Activated T-cell treated with anti-CD3 and anti-CD28 coated beads, Interleukin-2, amount 50 U/mL, for 4 hours (primary cell): ENCODE data around the gene ITPR3. TPM values are rescaled to one million over a fixed set of nuclear protein-coding genes. Genes with fewer than 3 reads are reported as not detected.
A peak's percentile ranks its signal among the peaks of the same experiment; 100 is the strongest.

Experiments used
- ATAC-seq, 2 donors: fragments of 200-7000 bp; cut with Tn5 transposase; one replicate each; pipeline ENCODE4 v1.10.0; 2021
- DNase-seq: peaks from one replicate; pipeline ENCODE4 v3.0.0-alpha.2; 2020
- H3K27me3 Mint-ChIP-seq: one replicate; pipeline ENCODE4 v1.8.0; 2021; ENCODE audit warnings: low read depth, mixed read lengths
- H3K36me3 Mint-ChIP-seq: one replicate; pipeline ENCODE4 v1.8.0; 2022; ENCODE audit warnings: mixed read lengths; ENCODE audit not compliant: insufficient read depth
- H3K4me1 Mint-ChIP-seq: one replicate; pipeline ENCODE4 v1.8.0; 2021; ENCODE audit warnings: low read depth, mixed read lengths
- H3K4me3 Mint-ChIP-seq: one replicate; pipeline ENCODE4 v1.8.0; 2021; ENCODE audit warnings: mild to moderate bottlenecking, moderate library complexity, mixed read lengths
- H3K9me3 Mint-ChIP-seq: one replicate; pipeline ENCODE4 v1.8.0; 2021; ENCODE audit warnings: mixed read lengths
- total RNA-seq, 3 donors: library from RNA; stranded (reverse); gene quantifications; one replicate each; pipeline ENCODE4 v1.2.1, GENCODE V29; 2021

Gene ITPR3
- total RNA-seq, 3 donors from 2014 or later = 34.6 to 37.2 (median 35.5) TPM

DNA sequence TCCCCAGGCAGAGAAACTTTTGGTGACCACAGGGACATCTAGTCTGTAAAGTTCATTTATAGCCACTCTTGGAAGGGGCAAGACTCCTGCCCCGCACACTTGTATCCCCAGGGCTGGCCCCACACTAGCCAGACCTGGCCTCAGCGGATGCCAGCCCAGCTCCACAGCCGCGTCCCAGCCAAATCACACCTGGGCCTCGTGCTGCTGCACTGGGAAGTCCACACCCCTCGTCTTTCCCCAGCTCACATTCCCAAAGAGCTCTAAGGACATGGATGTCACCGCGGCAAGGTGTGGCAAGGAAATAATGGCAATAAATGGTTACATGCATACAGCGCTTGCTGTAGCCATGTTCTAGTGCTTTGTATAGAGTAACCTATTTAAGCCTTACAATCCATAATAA lies 117.0 kb downstream of the ITPR3 start:
- Mint-ChIP-seq H3K9me3 (no peaks in the 10 kb centered on the region), H3K27me3 (peaks cover 7% of the 10 kb centered on the region), H3K36me3 (no peaks in the 10 kb centered on the region), H3K4me1 (no peaks in the 10 kb centered on the region), H3K4me3 (no peak overlapping the region)
- no peak for ATAC-seq
- no peak for DNase-seq

DNA sequence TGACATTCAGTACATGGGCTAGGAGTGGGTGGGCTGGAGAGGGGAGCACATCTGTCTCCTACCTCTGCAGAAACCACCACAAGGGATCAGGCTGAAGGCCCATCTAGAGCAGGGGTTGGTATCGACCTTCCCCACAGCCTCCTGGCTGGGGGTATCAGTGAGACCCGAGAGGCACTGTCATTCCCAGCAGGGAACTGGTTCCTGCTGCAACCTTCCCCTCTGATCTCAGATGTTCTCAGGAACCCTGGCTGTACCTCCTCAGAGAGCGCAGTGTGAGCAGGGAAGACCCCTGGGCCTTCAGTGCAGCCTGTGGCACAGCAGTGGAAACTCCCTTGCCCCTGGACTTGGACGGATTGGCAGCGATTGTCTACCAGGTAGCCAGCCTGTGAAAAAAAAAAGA lies 117.8 kb downstream of the ITPR3 start:
- Mint-ChIP-seq H3K9me3 (no peaks in the 10 kb centered on the region), H3K4me1 (no peaks in the 10 kb centered on the region), H3K4me3 (no peak overlapping the region), H3K27me3 (peaks cover 7% of the 10 kb centered on the region), H3K36me3 (no peaks in the 10 kb centered on the region)
- ATAC-seq (no peak), DNase-seq (no peak)

DNA sequence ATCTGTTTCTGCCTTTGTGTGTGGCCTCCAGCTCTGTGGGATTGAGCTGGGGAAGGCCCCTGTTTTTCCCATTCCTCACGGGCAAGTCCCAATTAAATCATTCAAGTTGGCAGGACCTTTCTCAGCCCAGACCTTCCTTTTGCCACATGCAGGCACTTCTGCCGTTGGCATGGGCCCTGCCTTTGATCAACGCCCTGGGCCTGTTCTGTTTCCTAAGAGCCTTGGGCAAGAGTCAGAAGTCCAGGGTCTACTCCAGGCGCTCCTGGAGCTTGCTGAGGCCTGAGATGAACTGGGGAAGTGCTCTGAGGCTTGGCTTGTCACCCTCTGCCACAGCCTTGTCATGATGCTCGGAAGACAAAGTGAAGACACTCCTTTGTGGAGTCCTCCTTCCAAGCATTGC lies 118.4 kb downstream of the ITPR3 start:
- ATAC-seq = no peak
- DNase-seq = no peak
- peaks cover 4% of the 10 kb centered on the region for H3K4me1 Mint-ChIP-seq
- H3K27me3 Mint-ChIP-seq = peaks cover 7% of the 10 kb centered on the region
- no peaks in the 10 kb centered on the region for H3K36me3 Mint-ChIP-seq
- H3K4me3 Mint-ChIP-seq = no peak overlapping the region
- no peaks in the 10 kb centered on the region for H3K9me3 Mint-ChIP-seq

DNA sequence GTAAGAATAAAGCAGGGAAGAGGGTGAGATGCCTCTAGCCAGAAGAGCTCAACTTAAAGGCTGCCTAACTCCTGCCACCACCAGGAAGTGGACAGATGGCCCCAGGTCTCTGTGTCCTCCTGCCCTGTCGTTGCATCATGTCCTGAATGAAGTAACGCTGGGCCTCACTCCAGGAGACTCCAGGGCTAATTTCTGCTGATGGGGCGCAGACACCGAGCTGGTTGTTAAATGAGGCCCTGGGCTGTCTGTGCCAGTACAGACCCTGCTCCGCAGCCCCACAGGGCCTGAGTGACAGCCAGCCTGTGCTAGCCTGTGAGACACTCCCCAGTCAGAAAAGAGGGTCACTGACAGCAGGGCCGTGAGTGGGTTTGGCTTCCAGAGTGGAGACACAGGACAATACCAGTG lies 119.1 kb downstream of the ITPR3 start:
- Mint-ChIP-seq H3K4me3 (no peak overlapping the region), H3K4me1 (peaks cover 4% of the 10 kb centered on the region), H3K9me3 (no peaks in the 10 kb centered on the region), H3K27me3 (peaks cover 7% of the 10 kb centered on the region), H3K36me3 (no peaks in the 10 kb centered on the region)
- ATAC-seq (no peak), DNase-seq (no peak)

DNA sequence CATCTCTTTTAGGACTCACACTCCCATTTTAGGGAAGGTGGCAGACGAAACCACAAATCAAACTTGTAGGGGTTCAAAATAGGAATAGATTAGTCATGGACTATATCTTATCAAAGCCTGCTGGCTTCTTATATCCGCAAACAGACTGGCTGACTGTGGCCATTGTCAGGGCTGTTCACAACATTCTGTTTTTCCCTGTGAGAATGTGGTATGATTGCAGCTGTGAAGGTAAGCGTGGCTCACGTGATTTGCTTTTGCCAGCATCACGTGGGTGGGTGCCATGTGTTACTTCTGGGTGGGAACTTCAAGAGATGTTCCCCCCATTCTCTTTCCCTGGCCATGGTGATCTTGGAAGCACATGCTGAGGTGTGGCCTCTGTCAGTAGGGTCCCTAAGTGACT lies 119.7 kb downstream of the ITPR3 start:
- DNase-seq = no peak
- Mint-ChIP-seq H3K27me3 (peaks cover 7% of the 10 kb centered on the region), H3K9me3 (no peaks in the 10 kb centered on the region)

DNA sequence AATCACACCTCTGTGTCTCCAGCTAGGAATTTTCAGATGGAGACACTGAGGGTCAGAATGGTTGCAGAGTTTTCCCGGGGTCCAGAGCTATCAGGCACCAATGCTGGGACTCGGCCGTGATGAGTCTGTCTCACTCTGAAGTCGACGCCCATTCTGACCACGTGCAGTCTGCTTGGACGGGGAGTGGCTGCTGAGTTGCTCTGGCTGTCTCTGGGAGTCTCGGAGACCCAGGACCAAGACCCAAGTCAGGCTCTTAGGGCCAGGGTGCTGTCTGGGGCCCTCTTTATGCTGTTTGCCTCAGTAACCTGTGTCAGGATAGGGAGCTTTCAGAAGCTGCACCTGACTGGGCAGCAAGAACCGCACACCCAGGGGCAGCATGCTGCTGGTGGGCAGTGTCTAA lies 121.0 kb downstream of the ITPR3 start:
- Mint-ChIP-seq H3K4me1 (peaks cover 4% of the 10 kb centered on the region), H3K27me3 (peaks cover 7% of the 10 kb centered on the region), H3K9me3 (no peaks in the 10 kb centered on the region), H3K36me3 (no peaks in the 10 kb centered on the region), H3K4me3 (no peak overlapping the region)
- ATAC-seq = no peak
- no peak for DNase-seq

More for the DNA sequence above, 119.7 kb downstream of the ITPR3 start:
- Mint-ChIP-seq H3K4me3 (no peak overlapping the region), H3K36me3 (no peaks in the 10 kb centered on the region), H3K4me1 (peaks cover 4% of the 10 kb centered on the region)
- no peak for ATAC-seq

DNA sequence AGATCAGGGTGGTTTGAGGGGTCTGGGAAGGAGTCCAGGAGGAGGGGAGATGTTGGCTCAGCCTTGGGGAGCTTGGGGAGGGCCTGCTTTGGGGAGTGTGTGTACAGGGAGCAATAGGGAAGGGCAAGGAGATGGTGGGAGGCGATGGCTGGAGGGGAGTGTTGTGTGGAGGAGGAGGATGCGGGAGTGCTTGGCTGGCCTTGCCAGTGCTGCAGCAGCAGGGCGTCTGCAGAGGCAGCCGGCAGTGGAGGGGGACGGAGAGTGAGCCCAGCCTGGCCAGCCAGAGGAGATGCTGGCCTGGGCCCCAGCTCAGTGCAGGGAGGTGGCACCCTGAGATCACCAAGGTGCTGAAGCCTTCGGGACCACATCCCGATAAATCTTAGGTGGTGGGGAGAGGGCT lies 121.7 kb downstream of the ITPR3 start:
- ATAC-seq (no peak), DNase-seq (no peak)
- H3K27me3 Mint-ChIP-seq = peaks cover 10% of the 10 kb centered on the region
- H3K9me3 Mint-ChIP-seq = no peaks in the 10 kb centered on the region
- H3K4me3 Mint-ChIP-seq = no peak overlapping the region
- no peaks in the 10 kb centered on the region for H3K36me3 Mint-ChIP-seq
- peaks cover 4% of the 10 kb centered on the region for H3K4me1 Mint-ChIP-seq

DNA sequence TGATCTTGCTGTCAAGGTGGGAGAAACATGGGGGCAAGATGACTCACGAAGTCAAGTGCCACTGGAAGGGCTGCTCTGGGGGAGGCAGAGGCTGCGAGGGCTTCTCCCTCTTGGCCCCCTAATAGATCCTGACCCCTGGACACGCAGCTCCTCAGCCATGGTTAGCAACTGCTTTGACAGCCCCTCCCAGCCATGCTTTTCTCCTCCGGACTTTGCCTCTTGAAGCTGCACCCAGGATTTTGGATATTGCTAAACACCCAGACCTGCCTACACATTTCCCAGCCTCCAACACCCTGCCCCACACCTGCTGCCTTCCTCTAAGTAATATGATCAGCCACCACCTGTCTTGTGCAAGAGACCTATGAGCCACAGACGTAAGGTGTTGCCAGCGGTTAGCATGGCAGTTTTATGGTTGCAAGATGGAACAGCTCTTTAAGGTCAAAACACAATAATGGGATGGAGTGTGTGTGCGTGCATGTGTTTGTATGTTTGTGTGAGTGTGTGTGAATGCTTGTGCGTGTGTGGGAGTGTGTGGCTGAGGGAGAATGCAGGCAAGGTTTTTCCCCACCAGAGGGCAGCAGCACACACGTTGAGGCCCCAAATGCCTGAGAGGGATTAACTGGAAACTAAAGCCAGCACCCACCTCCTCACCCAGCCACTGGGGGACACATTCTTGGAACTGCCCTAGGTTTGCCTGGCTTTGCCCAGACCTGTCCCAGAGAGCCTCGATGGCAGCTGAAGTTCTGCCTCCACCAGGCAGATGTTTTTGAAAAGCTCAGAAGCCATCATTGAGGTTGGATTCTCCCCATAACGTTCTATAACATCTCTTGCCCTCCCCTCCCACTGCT lies 123.1 kb downstream of the ITPR3 start:
- peak; percentile 85 to 89 for ATAC-seq
- H3K9me3 Mint-ChIP-seq = no peaks in the 10 kb centered on the region
- peaks cover 4% of the 10 kb centered on the region for H3K4me1 Mint-ChIP-seq
- H3K4me3 Mint-ChIP-seq = no peak overlapping the region
- peaks cover 10% of the 10 kb centered on the region for H3K27me3 Mint-ChIP-seq
- peak; percentile 70 for DNase-seq
- no peaks in the 10 kb centered on the region for H3K36me3 Mint-ChIP-seq

DNA sequence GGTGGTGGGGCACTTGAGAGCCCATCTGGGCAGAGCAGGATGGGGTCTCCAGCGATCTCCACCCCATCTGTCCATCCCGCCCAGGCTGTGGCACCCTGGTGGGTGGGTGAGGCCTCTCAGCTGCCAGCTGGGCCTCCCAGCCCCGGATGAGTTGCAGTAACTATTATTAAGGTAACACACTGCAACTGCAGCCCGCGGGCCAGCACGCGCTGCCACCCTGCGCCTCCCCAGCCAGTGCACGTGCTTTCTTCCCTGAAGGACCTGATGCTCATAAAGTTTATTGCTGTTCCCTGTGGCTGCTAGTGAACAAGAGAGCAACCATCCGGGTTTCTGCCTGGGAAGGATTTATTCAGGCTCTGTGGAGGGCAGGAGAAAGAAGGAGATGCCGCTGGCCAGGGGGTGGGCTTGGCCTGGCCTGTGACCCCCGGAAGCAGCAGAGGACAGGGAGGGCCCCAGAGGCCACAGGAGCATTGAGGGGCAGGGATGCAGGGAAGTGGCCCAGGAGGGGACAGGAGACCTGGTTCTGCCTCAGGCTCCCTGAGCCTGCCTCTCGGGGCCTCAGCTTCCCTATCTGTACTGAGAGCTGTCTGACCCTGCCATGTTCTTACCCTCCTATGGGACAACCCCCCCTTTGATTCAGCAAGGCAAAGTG lies 123.9 kb downstream of the ITPR3 start:
- Mint-ChIP-seq H3K9me3 (no peaks in the 10 kb centered on the region), H3K4me1 (peaks cover 4% of the 10 kb centered on the region), H3K4me3 (no peak overlapping the region), H3K36me3 (no peaks in the 10 kb centered on the region), H3K27me3 (peaks cover 10% of the 10 kb centered on the region)
- DNase-seq (no peak), ATAC-seq (no peak)

DNA sequence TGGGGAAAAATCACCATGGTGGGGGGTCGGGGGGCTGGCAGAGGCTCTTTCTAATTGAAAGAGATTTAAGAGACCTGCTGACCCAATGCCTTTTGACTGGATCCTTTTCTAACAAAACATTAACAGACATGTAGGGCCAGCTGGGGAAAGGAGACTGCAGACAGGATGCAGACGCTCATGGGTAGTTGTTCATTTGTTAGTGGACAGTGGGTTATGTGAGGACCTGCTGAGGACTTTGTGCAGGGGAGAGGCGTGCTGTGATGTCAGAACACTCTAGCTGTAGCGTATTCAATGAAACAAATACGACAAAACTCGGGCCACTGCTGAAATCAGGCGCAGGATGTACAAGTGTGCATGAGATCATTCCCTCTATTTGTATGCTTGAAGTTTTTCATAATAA lies 124.4 kb downstream of the ITPR3 start:
- DNase-seq = no peak
- no peaks in the 10 kb centered on the region for H3K9me3 Mint-ChIP-seq
- H3K27me3 Mint-ChIP-seq = peaks cover 10% of the 10 kb centered on the region
- H3K36me3 Mint-ChIP-seq = no peaks in the 10 kb centered on the region
- no peak for ATAC-seq
- H3K4me1 Mint-ChIP-seq = peaks cover 4% of the 10 kb centered on the region
- no peak overlapping the region for H3K4me3 Mint-ChIP-seq

Other genes starting within 250 kb of the ITPR3 start
- gene KIFC1, start 229.5 kb upstream of the ITPR3 start, total RNA-seq = 1 to 10 TPM; 7.3 to 8.3 (median 7.4) TPM
- 10 to 100 TPM; 24.4 to 29.4 (median 26.8) TPM for gene PHF1, start 210.3 kb upstream of the ITPR3 start, total RNA-seq
- 10 to 100 TPM; 76.6 to 84.5 (median 79.2) TPM for gene CUTA, start 203.2 kb upstream of the ITPR3 start, total RNA-seq
- gene SYNGAP1, start 201.3 kb upstream of the ITPR3 start, total RNA-seq = 10 to 100 TPM; 18.6 to 23.4 (median 20.2) TPM
- 10 to 100 TPM; 22.9 to 23.4 (median 22.9) TPM for gene ZBTB9, start 166.7 kb upstream of the ITPR3 start, total RNA-seq
- gene BAK1, start 41.0 kb upstream of the ITPR3 start, total RNA-seq = 10 to 100 TPM; 42.1 to 52.0 (median 49.8) TPM
- gene UQCC2, start 90.4 kb downstream of the ITPR3 start, total RNA-seq = 100 to 1,000 TPM; 108 to 142 (median 110) TPM
- not detected for gene IP6K3, start 125.6 kb downstream of the ITPR3 start, total RNA-seq
- 10 to 100 TPM; 44.4 to 51.8 (median 49.5) TPM for gene LEMD2, start 167.8 kb downstream of the ITPR3 start, total RNA-seq
- not detected for gene MLN, start 182.7 kb downstream of the ITPR3 start, total RNA-seq